ENCODE results near the gene VMO1. TPM values are rescaled to one million over a fixed set of nuclear protein-coding genes. Genes with fewer than 3 reads are reported as not detected.
"Not testable (repeated sequence)": the region's sequence is repeated elsewhere in the genome, so short reads cannot be mapped to it uniquely, and the experiment has no call there.

The VMO1 gene
- not detected in 2 replicates for total RNA-seq

- peaks cover 36% of the 10 kb centered on the region for H3K27me3 Mint-ChIP-seq
- CTCF ChIA-PET, result no interaction called here
- ATAC-seq (ENCODE audit: low read depth) (no peak), DNase-seq (no peak)
- peaks cover 17% of the 10 kb centered on the region for H3K4me1 Mint-ChIP-seq
- H3K36me3 Mint-ChIP-seq (ENCODE audit: low read depth), result no peaks in the 10 kb centered on the region
- H3K4me3 Mint-ChIP-seq, result peak within 1 kb of the TSS; percentile 28
- intact Hi-C loops (cut with micrococcal nuclease), result no loop called here
- POLR2A ChIA-PET, result no interaction called here
- no peak for TF ChIP-seq CTCF (IDR thresholded peaks at IDR 0.05)
- no peak within 1 kb of the TSS for H3K27ac Mint-ChIP-seq
- no peaks in the 10 kb centered on the region for H3K9me3 Mint-ChIP-seq
Observed at GRCh38 chr17:4786106-4786511, at the start of gene VMO1. Gene VMO1 (minus strand): TSS chr17:4786364. CDS start chr17:4786352, 12 bp downstream.

GRCh38 chr17:4834681-4835020 lies 48.5 kb upstream of the VMO1 start:
- intact Hi-C loops (cut with micrococcal nuclease), result no loop called here

GRCh38 chr17:4833941-4834680 lies 47.9 kb upstream of the VMO1 start:
- Mint-ChIP-seq H3K27ac (peak overlapping the region; percentile 83), H3K4me1 (peaks cover 34% of the 10 kb centered on the region), H3K36me3 (ENCODE audit: low read depth) (peaks cover 13% of the 10 kb centered on the region), H3K4me3 (peak overlapping the region; percentile 91), H3K27me3 (no peaks in the 10 kb centered on the region), H3K9me3 (no peaks in the 10 kb centered on the region)
- TF ChIP-seq CTCF (IDR thresholded peaks at IDR 0.05), result no peak
- ATAC-seq (ENCODE audit: low read depth) (no peak), DNase-seq (no peak)
- ChIA-PET POLR2A (interaction anchor here (0.5 to 1.9 kb wide), 5 partner anchors 27 to 480 kb away, joined by 3 to 4 read pairs (median 3); partner anchors contain the start of genes PLD2 and PSMB6), CTCF (no interaction called here)
- intact Hi-C loops (cut with micrococcal nuclease), result loop anchor here (1.0 kb wide), 5 partner anchors 38 to 691 kb away; partner anchors contain the start of genes ARRB2, CYB5D2, MED11 and PSMB6

More at GRCh38 chr17:4834681-4835020, 48.5 kb upstream of the VMO1 start:
- peaks cover 15% of the 10 kb centered on the region for H3K36me3 Mint-ChIP-seq (ENCODE audit: low read depth)
- DNase-seq (no peak), ATAC-seq (ENCODE audit: low read depth) (no peak)
- peak overlapping the region; percentile 91 for H3K4me3 Mint-ChIP-seq
- no peaks in the 10 kb centered on the region for H3K9me3 Mint-ChIP-seq
- no peak for TF ChIP-seq CTCF (IDR thresholded peaks at IDR 0.05)
- POLR2A ChIA-PET, result interaction anchor here (1.0 kb wide), 1 partner anchor 28 kb away, joined by 3 read pairs; the partner anchor contains the start of gene PLD2
- H3K27ac Mint-ChIP-seq, result peak overlapping the region; percentile 83
- CTCF ChIA-PET, result no interaction called here
- peaks cover 36% of the 10 kb centered on the region for H3K4me1 Mint-ChIP-seq
- no peaks in the 10 kb centered on the region for H3K27me3 Mint-ChIP-seq

GRCh38 chr17:4833178-4833940 lies 47.2 kb upstream of the VMO1 start, which contains the start of gene MINK1:
Gene MINK1 (plus strand): TSS chr17:4833340. CDS start chr17:4833584, 244 bp downstream.
- intact Hi-C loops (cut with micrococcal nuclease), result loop anchor here (1.0 kb wide), 5 partner anchors 37 to 690 kb away; partner anchors contain the start of genes ARRB2, CYB5D2, MED11 and PSMB6
- no peaks in the 10 kb centered on the region for H3K9me3 Mint-ChIP-seq
- H3K4me1 Mint-ChIP-seq, result peaks cover 33% of the 10 kb centered on the region
- ChIA-PET CTCF (interaction anchor here (1.2 kb wide), 1 partner anchor 28 kb away, joined by 3 read pairs; no protein-coding TSS in a partner anchor), POLR2A (interaction anchor here (0.5 to 1.9 kb wide), 7 partner anchors 13 to 101 kb away, joined by 3 to 7 read pairs (median 3); partner anchors contain the start of genes PLD2 and PSMB6)
- no peak for TF ChIP-seq CTCF (IDR thresholded peaks at IDR 0.05)
- DNase-seq (peak; percentile 88), ATAC-seq (ENCODE audit: low read depth) (peak; percentile 95)
- H3K27me3 Mint-ChIP-seq, result no peaks in the 10 kb centered on the region
- H3K36me3 Mint-ChIP-seq (ENCODE audit: low read depth), result peaks cover 13% of the 10 kb centered on the region
- H3K4me3 Mint-ChIP-seq, result peak within 1 kb of the TSS; percentile 94
- peak within 1 kb of the TSS; percentile 96 for H3K27ac Mint-ChIP-seq

DNA sequence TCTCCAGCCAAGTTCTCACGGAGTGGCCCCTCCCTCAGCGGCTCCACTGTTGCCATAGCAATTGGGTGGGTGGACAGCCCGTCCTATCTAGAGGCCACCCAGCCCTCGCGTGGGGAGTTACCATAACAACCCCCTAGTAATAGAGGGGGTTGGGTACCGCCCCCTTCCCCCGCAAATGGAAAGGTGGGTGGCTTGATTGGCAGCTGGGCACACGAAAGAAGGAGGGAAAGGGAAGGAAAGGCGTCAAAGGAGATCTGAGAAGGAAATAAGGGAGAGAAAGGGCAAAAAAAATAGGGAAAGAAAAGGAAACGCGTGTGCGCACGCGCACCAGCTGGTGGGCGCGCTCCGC lies 46.6 kb upstream of the VMO1 start:
- Mint-ChIP-seq H3K27ac (peak overlapping the region; percentile 96), H3K4me1 (peaks cover 28% of the 10 kb centered on the region), H3K4me3 (peak overlapping the region; percentile 94)
- POLR2A ChIA-PET, result interaction anchor here (0.5 to 1.9 kb wide), 6 partner anchors 12 to 101 kb away, joined by 3 to 7 read pairs (median 3); partner anchors contain the start of gene PLD2
- ATAC-seq (ENCODE audit: low read depth), result peak; percentile 10
- CTCF ChIA-PET, result interaction anchor here (1.2 kb wide), 1 partner anchor 29 kb away, joined by 3 read pairs; no protein-coding TSS in a partner anchor
- intact Hi-C loops (cut with micrococcal nuclease), result loop anchor here (1.0 kb wide), 5 partner anchors 37 to 690 kb away; partner anchors contain the start of genes ARRB2, CYB5D2, MED11 and PSMB6
- H3K36me3 Mint-ChIP-seq (ENCODE audit: low read depth); DNase-seq; H3K9me3 Mint-ChIP-seq; H3K27me3 Mint-ChIP-seq: not testable (repeated sequence)
